CD4-positive, alpha-beta T cell treated with Interleukin-15 for 1 hour (primary cell): ENCODE measurements around the gene IFT25.
"Not testable (repeated sequence)": the region's sequence is repeated elsewhere in the genome, so short reads cannot be mapped to it uniquely, and the experiment has no call there.

Source experiments
- DNase-seq: peaks from one replicate; pipeline ENCODE4 v3.0.0-alpha.2; 2020

The IFT25 gene

DNA sequence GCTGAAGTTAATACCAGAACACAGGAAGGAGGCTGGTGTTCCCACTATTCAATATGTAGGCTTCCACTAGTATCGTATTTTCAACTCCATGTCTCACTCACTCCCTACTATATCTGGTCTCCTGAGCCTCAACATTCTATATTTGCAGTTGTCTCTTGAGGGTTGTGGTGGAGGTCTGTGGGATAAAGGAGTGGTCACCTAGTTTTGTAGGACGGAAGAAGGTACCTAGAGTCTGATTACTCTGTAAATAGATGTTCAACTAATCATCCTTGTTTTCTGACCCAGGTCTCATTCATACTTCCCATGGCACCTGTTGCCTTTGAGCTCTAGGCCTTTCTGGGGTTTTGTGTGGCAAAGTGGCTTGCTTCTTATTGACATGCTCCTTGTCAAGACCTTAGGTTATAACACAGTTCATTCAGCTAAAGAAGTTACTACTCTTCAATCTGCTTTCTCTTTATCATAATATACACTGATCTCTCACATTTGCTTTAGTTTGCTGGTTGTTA lies 18.1 kb downstream of the IFT25 start:
- no peak for DNase-seq

DNA sequence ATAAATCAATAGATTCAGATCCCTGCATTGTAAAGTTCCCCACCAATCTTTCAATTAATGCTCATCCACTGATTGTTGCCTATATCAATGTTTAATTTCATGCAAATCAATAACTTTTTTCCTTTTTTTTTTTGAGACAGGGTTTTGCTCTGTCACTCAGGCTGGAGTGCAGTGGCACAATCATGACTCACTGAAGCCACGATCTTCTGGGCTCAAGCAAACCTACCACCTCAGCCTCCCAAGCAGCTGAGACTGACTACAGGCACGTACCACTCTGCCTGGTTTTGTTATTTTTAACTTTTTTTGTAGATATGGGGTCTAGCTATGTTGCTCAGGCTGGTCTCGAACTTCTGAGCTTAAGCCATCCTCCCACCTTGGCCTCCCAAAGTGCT lies 25.8 kb downstream of the IFT25 start:
- no peak for DNase-seq

DNA sequence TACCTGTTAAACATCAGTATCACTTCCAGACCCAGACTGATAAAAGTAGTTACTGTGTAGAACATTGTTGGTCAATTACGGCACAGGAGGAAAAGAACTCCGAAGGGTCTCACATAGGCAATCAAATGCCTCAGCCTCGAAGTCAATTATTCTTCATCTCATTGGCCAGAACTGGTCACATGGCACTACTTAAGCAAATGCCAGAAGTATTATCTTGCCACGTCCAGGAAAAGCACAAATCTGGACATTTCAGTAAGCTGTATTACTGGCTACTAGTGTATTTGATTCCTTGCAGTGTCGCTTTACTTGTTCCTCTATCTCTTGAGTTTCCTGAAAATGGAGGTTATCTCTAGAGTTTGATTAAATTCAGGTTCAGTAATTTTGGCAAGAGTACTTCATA lies 27.2 kb downstream of the IFT25 start:
- DNase-seq = no peak

DNA sequence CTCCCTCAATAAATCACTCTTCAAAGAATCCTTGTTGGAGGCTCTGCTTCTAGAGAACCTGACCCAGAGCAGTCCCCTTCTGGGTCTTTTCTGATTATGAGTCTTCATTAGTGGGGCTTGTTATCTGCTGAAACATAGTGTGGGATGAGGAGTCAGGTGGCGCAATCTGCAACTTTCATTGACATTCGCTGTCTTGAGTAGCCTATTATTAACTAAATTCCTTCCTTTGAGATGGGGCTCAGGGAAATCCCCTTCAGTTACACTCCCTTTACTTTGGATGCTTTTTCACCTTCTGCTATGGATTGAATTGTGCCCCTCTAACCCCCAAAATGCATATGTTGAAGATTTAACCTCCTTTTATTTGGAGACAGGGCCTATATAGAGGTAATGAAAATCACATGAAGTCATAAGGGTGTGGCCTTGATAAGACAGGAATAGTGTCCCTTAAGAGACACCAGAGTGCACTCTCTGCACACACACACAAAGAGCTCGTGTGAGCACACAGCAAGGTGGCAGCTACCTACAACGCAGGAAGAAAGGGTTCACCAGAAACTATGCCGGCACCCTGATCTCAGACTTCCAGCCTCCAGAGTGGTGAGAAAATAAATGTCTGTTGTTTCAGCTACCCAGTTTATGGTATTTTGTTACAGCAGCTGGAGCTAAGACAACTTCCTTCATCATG lies 32.0 kb downstream of the IFT25 start:
- DNase-seq = no peak

DNA sequence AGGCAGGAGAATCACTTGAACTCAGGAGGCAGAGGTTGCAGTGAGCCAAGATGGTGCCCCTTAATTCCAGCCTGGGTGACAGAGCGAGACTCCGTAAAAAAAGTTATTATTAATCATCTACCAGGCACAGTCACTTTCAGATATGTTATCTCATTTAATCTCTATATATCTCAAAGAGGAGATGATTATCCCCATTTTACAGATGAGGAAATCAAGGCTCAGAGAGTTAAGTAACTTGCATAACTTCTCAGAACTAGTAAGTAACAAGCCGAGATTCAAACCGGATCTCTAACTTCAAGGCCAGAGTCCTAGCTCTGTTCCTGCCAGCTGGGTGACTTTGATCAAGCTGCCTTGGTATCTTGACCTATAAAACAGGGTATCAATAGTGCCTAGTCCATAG lies 34.1 kb downstream of the IFT25 start:
- no peak for DNase-seq

DNA sequence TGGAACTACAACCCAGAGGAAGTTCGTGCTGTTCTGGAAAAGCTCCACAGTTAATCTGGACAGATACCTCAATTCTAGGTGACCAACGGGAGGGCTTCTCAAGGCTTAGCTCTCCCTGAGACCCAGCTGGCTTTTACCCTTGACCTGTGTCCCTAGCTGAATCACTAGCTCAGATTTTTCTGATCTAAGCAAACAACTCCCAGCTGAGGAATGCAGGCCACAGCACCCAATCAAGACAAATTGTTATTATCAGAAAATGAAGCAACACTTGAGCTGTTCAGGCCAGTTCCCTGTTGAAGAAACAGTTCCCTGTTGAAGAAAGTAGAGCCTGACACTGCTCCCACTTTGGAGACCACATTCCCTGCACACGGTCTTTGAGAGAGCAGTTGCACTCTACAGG lies 35.6 kb downstream of the IFT25 start:
- no peak for DNase-seq

DNA sequence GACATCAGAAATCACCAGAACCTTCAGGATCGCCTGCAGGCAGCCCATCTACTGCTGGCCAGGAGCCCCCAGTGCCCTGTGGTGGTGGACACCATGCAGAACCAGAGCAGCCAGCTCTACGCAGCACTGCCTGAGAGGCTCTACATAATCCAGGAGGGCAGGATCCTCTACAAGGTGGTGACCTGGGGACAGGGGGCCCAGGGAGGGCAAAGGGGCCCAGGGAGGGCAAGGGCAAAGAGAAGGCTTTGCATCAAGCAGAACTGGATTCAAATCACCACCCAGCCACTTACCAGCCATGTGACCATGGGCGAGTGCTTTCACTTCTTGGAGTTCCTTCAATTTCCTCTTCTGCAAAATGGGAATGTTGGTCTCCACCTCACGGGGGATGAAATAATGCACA lies 39.4 kb downstream of the IFT25 start:
- DNase-seq = no peak

DNA sequence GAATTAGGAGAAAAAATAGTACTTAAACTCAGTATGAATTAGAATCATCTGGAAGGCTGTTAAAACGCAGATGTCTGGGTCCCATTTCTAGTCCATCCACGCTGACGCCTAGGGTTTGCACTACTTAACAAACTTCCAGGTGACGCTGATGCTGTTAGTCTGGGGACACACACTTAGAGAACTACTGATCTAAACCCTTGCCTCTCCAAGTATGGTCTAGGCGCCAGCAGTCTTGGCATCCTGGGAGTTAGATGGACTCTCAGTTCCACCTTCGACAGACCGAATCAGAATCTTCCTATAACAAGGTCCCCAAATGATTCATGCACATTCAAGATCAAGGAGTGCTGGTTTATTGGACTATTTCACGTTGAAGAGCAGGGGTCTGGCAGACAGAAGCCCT lies 40.0 kb downstream of the IFT25 start:
- no peak for DNase-seq

DNA sequence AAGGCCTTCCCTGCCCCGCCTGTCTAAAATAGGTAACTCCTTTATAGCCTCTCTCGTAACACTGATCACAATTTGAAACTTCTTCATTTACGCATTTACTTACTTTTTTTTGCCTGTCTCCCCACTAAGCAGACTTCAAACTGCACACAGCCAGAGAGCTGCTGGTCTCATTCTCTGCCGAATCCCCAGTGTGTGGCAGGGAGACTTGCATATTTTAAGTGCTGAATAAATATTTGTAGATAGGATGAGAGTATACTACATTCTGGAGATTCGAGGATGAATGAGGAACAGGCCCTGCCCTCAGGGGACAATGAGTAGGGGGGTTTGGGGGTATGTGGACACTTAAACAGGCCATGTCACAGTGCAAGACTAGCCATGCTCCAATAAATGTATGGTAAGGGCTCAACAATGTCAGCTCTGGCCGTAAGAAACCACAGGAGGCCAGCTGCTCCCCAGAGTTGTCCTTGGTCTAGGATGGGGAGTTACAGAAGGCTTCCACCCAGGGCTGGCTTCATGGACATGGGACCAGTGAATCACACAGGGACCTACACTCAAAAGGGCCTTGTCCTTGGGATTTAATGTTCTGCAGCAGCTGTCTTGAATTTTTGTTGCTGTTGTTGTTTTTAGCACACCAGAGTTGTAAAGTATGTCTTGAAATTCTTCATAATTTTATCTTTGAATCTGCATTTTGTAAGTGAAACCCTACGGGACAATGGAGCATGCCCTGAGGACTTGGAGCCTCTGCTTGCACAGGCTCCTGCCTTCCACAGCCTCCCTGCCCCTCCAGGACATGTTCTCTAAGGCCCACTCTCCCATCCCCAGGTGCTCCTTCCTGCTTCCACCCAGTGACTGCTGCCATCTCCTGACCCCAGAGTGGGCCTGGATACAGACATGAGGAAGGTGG lies 43.0 kb downstream of the IFT25 start:
- no peak for DNase-seq

DNA sequence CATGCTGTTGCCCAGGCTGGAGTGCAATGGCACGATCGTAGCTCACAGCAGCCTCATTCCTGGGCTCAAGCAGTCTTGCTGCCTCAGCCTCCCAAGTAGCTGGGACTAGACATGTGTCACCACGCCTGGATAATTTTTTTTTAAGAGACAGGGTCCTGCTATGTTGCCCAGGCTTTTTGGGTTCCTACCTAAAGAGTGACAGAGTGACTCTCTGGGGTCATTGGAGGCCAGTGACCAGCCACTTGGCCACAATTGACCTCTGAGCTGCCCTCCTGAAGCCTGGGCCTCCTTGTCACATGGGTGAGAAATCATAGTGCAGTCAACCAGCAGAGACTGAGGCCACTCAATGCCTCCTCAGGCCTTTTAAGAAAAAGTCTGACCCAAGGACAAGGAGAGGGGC lies 45.8 kb downstream of the IFT25 start:
- DNase-seq = no peak

DNA sequence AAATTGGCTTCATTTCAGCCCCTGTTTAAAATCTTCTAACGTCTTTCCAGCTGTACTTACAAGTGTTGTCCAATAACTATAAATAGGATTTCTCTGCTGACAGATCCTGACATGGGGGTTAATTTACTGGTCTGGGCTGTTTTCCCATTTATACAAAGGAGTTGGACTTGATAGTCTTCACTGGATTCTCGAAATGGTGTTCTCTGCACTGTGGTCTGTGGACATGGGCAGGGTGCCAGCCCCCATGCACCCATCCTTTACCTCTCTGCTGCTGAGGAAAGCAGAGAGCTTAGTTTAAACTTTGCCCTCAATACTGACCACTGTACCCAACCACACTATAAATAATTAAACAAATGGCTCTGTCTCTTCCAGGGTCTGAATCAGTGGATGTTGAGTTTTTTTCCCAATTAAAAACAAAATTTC lies 46.3 kb downstream of the IFT25 start:
- no peak for DNase-seq

DNA sequence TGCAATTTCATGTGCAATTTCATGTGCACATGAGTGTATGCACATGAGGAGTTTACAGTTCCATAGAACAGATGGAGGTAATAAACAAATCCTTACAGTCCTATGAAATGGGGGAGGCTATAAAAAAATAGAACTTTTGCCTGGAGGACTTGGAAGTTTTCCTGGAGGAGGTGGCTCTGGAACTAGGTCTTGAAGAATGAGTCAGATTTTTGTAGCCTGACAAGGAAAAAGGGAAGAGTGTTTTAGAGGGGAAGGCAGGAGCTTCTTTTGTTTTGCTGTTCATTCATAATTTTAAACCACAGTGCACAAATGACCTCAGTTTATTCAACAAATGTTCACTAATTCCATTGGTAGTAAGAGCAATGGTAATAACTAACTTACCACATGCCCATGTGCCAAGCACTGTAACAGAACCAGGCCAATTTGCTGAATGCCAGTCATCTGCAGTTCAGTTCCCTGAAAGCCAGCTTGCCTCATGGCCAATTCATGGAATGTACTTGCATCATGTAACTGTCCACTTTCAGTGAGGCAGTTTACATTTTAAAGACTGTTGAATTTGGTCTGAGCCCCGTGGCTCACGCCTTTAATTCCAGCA lies 48.8 kb downstream of the IFT25 start:
- no peak for DNase-seq

DNA sequence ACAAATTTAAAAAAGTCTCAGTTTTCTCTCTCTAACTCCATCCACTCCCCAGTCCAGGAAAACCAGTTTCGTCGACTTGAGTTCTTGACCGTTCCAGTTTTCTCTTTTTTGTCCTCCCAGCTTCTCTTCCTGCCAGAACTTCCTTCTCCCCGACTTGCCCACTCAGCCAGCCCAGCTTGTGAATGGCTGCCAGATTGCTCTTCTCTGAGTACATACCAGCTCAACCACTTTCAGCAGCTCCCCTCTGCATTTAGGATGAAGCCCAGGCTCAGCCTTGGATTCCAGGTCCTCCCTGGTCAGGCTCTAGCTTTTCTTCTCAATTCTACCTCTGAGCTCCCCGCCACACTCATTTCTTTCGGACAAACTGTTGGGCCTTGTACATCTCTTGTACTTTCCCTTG lies 50.1 kb downstream of the IFT25 start:
- DNase-seq = no peak

DNA sequence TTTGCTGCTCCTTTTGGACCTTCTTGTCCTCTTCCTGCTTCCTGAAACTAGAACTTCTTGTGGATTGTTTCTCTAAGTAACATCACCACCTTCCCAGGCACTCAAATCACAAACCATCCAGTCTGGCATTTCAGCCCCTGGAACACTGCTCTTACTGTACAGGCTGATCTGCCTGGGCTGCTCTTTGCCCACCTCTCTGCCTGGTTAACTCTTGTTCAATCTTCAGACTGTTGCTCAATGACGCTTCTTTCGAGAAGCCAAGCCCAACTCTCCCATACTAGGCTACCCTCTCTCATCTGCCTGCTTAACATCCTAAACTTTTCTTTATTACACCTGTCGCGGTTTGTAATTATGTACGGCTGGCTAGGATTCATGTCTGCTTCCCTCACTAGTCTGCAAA lies 50.9 kb downstream of the IFT25 start:
- DNase-seq = no peak

DNA sequence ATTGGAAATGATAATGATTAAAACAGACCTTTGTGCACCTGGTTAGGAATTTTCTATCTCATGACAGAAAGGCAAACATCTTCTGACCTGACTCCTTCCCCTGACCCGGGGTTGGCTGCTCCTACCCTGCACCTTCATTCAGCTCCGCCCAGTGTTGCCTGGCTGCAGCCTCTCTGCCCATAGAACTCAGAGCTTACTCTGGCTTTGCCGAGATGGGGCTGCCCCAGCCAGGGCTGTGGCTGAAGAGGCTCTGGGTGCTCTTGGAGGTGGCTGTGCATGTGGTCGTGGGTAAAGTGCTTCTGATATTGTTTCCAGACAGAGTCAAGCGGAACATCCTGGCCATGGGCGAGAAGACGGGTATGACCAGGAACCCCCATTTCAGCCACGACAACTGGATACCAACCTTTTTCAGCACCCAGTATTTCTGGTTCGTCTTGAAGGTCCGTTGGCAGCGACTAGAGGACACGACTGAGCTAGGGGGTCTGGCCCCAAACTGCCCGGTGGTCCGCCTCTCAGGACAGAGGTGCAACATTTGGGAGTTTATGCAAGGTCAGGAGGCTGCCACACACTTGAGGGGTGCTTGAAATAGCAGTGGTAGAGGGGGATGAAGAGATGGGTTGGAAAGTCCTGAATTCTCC lies 51.4 kb downstream of the IFT25 start, which contains the start of gene DIO1:
DIO1 (plus strand) TSS at position 189 of the 638 bp plus-strand sequence; CDS start at position 213, 24 bp downstream.
- DNase-seq = no peak

DNA sequence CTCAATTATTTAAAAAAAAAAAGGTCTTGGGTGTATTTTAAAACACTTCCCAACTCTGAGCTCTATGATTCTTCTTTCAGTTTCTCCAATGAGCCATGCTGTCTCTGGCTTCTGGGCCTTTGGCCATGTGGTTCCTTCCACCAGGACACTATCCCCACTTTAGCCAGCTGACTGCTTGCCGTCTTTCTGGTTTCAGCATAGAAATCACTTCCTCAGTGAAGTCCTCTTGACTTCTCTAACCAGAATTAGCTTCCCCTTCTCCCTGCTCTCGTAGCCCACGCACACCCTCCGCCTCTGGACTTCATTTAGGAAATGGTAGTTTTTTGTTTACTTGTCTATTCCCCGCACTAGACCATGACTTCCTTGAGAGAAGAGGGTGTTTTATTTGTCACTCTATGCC lies 52.6 kb downstream of the IFT25 start:
- peak; percentile 37 for DNase-seq

DNA sequence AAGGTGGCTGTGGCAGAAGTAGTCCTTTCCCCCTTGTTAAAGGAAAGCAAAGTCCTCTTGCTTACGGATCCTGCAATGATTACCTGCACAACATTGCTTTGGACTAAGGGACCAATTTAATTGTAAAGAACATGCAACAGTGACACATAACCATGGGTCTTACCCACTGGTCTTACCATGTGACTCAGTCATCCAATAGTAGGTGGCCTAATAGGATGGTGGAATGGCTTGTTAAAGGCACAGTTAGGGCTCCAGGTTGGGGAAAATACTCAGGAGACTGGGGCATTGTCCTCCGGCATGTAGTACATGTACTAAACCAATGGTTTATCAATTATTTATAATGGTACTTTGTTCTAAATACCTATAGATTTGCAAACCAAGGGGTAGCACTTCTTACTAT lies 53.8 kb downstream of the IFT25 start:
- no peak for DNase-seq

DNA sequence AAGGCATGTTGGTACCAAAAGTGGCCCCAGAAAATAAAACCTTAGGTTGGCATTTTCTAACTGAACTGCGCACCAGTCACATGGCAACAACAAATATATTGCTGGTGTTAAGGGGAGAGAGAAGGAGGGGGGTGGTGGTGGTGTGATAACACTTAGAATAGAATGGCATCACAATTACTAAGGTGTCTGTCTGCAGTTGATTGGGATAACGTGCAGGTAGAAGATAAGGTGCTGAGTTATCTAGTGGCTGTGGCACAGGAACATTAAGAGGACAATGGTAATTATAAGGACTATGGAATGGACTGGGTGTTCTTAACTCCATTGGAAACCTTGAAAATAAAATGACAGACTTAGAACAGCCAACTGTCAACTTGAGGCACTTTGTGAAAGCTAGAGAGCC lies 54.5 kb downstream of the IFT25 start:
- no peak for DNase-seq

DNA sequence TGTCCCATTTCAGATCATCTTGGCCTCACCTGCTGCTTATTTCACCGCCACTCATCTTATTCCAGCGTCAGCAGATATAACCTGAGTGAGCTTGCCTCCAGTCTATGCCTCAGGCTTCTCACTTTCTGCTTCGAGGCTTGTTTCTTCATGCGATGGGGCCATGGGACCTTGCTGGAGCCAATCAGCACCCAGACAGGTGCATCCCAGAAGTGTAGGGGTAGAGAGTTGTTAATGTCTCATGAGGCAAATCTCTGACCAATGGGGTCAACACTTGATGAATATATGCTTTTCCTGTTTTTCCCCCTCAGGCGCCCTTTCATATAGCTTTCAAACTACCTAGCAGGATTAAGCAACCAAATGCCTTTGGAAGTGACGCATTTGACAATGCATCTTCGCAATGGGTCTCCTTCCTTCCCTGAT lies 55.0 kb downstream of the IFT25 start:
- no peak for DNase-seq

DNA sequence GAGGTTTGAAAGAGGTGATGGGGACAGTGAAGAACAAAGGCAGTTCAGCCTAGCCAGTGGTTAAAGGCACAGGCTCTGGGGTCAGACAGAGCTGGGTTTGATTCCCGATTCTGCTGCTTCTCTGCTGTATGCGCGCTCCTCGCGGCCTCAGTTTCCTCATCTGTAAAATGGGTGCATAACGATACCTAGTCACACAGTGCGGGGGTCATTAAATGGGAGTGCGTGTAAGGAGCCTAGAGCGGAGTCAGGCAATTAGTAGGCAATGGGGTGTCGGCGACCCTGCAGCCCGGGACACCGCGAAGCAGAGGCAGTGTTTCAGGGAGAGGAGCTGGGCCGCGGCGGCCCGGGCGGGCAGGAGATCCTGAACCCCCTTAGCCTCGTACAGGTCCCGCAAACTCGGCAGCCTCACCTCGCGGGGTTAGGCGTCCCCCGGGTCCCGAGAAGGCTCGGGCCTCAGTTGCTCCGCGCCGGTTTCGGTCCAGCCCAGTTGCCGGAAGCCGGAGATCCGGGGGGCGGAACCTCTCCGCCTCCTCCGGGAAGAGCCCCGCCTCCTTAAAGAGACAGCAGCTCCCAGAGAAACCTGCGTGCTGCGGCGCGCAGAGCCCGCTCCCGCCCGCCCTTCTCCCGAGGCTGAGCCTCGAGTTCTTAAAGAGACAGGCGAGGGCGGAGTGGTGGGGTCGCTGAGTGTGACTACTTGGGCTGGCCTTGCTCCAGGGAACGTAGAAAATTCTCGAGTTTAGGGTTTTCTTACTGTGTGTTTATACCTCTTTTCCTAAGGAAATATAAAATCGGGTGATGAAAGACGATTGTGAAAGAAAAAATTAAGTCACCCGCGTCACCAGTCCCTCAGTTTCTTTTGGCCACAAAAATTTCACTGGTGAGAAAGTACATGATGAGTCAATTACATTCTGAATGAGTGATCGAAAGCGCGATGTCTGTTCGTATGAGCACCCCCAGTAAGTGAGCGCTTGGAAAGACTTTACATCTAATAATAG lies 55.9 kb downstream of the IFT25 start, which contains the start of gene YIPF1:
YIPF1 (minus strand) TSS at position 494 of the 995 bp plus-strand sequence. CDS start 860 bp downstream, outside the sequence.
- DNase-seq = peak; percentile 86

DNA sequence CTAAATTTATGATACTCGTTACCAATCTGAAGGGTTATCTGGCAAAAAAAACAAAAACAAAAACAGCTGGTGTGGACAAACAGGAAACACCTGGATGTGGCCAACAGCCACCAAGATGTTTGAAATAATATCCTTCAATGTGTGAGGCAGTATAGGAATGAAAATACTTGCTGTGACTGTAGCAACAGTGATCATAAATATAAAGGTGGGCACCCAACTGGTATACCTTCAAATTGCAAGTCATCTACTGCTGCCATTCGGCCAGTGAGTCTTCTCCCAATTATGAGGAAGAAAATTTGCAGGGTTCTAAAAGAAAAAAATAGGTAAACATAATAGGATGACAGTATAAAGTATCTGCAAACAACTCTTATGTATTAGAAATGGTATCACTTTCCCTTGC lies 56.8 kb downstream of the IFT25 start:
- DNase-seq = no peak

DNA sequence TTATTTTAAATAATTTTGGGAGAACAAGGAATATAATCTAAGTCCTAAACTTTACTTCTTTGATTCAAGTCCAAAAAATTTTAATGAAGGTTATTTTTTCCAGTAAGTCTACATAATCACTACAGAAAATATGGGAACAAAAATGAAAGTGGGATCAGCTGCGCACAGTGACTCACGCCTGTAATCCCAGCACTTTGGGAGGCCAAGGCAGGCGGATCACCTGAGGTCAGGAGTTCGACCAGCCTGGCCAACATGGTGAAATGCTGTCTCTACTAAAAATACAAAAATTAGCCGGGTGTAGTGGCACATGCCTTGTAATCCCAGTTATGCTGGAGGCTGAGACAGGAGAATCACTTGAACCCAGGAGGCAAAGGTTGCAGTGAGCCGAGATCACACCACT lies 61.9 kb downstream of the IFT25 start:
- DNase-seq = not testable (repeated sequence)
